ENCODE results near the gene EFL1.
A peak's percentile ranks its signal among the peaks of the same experiment; 100 is the strongest.

Gene EFL1

DNA sequence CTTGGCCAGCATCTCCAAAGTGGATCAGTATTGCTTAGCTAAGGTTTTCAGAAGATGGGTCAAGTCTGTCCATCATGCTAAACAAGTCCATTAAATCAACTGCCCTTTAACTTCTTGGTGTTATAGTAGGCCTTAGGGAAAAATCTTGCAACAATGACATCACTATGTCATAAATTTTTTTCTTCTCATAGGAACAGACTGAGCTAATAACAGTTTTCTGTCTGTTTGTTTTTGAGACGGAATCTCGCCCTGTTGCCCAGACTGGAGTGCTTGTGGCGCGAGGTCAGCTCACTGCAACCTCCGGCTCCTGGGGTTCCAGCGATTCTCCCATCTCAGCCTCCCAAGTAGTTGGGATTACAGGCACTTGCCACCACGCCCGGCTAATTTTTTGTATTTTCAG is 94.2 kb downstream of the EFL1 start:
- no peaks in the 10 kb centered on the region for H3K27me3 ChIP-seq (ENCODE audit: insufficient read depth, poor library complexity, severe bottlenecking)
- no peak overlapping the region for H3K4me3 ChIP-seq (ENCODE audit: severe bottlenecking)
- DNase-seq (ENCODE audit: low spot score) (no peak), ATAC-seq (ENCODE audit: low read depth) (no peak)
- TF ChIP-seq, protein P1, sequence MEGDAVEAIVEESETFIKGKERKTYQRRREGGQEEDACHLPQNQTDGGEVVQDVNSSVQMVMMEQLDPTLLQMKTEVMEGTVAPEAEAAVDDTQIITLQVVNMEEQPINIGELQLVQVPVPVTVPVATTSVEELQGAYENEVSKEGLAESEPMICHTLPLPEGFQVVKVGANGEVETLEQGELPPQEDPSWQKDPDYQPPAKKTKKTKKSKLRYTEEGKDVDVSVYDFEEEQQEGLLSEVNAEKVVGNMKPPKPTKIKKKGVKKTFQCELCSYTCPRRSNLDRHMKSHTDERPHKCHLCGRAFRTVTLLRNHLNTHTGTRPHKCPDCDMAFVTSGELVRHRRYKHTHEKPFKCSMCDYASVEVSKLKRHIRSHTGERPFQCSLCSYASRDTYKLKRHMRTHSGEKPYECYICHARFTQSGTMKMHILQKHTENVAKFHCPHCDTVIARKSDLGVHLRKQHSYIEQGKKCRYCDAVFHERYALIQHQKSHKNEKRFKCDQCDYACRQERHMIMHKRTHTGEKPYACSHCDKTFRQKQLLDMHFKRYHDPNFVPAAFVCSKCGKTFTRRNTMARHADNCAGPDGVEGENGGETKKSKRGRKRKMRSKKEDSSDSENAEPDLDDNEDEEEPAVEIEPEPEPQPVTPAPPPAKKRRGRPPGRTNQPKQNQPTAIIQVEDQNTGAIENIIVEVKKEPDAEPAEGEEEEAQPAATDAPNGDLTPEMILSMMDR (IDR thresholded peaks at IDR 0.05; ENCODE audit: poor library complexity, severe bottlenecking): no peak
- no peaks in the 10 kb centered on the region for H3K36me3 ChIP-seq (ENCODE audit: low read depth)
- peaks cover 6% of the 10 kb centered on the region for H3K4me1 ChIP-seq (ENCODE audit: insufficient read depth, poor library complexity, severe bottlenecking)
- no peak overlapping the region for H3K27ac ChIP-seq (ENCODE audit: poor library complexity, severe bottlenecking)
- no peaks in the 10 kb centered on the region for H3K9me3 ChIP-seq (ENCODE audit: severe bottlenecking)

GRCh38 chr15:82165948-82166376 is 96.6 kb downstream of the EFL1 start:
- no peak for DNase-seq (ENCODE audit: low spot score)
- TF ChIP-seq, protein P1 (IDR thresholded peaks at IDR 0.05; ENCODE audit: poor library complexity, severe bottlenecking): no peak
- no peaks in the 10 kb centered on the region for H3K4me1 ChIP-seq (ENCODE audit: insufficient read depth, poor library complexity, severe bottlenecking)
- no peaks in the 10 kb centered on the region for H3K9me3 ChIP-seq (ENCODE audit: severe bottlenecking)
- no peaks in the 10 kb centered on the region for H3K27me3 ChIP-seq (ENCODE audit: insufficient read depth, poor library complexity, severe bottlenecking)
- H3K36me3 ChIP-seq (ENCODE audit: low read depth): peaks cover 9% of the 10 kb centered on the region; the same call in 1 of the 2 replicates
- H3K4me3 ChIP-seq (ENCODE audit: severe bottlenecking): no peak overlapping the region
- no peak for ATAC-seq (ENCODE audit: low read depth)
- no peak overlapping the region for H3K27ac ChIP-seq (ENCODE audit: poor library complexity, severe bottlenecking)

- Histone ChIP-seq H3K9me3 (ENCODE audit: severe bottlenecking) (no peaks in the 10 kb centered on the region), H3K4me1 (ENCODE audit: insufficient read depth, poor library complexity, severe bottlenecking) (no peaks in the 10 kb centered on the region), H3K27me3 (ENCODE audit: insufficient read depth, poor library complexity, severe bottlenecking) (no peaks in the 10 kb centered on the region), H3K4me3 (ENCODE audit: severe bottlenecking) (no peak overlapping the region), H3K27ac (ENCODE audit: poor library complexity, severe bottlenecking) (no peak overlapping the region), H3K36me3 (ENCODE audit: low read depth) (peaks cover 45% of the 10 kb centered on the region)
- TF ChIP-seq, protein P1 (IDR thresholded peaks at IDR 0.05; ENCODE audit: poor library complexity, severe bottlenecking): no peak
- ATAC-seq (ENCODE audit: low read depth) (peak; percentile 95), DNase-seq (ENCODE audit: low spot score) (no peak)
Measured at GRCh38 chr15:82159922-82160321, 102.6 kb downstream of the EFL1 start.

- H3K4me1 ChIP-seq (ENCODE audit: insufficient read depth, poor library complexity, severe bottlenecking): no peaks in the 10 kb centered on the region
- DNase-seq (ENCODE audit: low spot score) (no peak), ATAC-seq (ENCODE audit: low read depth) (no peak)
- H3K4me3 ChIP-seq (ENCODE audit: severe bottlenecking): no peak overlapping the region
- H3K27me3 ChIP-seq (ENCODE audit: insufficient read depth, poor library complexity, severe bottlenecking): no peaks in the 10 kb centered on the region
- H3K36me3 ChIP-seq (ENCODE audit: low read depth): peaks cover 49% of the 10 kb centered on the region
- H3K27ac ChIP-seq (ENCODE audit: poor library complexity, severe bottlenecking): no peak overlapping the region
- TF ChIP-seq, protein P1 (IDR thresholded peaks at IDR 0.05; ENCODE audit: poor library complexity, severe bottlenecking): no peak
- H3K9me3 ChIP-seq (ENCODE audit: severe bottlenecking): no peaks in the 10 kb centered on the region
Measured at GRCh38 chr15:82158811-82159210, 103.7 kb downstream of the EFL1 start.

DNA sequence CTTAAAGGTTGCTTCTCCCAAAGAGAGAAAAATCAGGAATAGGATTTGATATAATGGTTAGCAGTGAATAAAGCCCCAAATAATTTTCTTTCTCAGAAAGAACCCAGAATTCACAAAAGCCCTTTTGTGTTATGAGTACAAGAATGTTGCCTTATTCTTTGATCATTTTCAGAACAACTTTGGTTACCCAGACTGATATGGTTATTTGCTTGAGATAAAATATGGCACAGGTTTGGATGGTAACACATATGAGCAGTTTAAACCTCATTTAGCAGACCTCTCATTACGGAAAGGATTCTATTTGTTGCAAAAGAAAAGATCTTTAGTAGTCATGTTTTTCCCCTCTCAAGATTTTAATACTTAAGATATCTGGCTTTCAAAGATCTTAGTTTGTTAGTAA is 111.9 kb downstream of the EFL1 start:
- ATAC-seq (ENCODE audit: low read depth): no peak
- DNase-seq (ENCODE audit: low spot score): no peak
- no peaks in the 10 kb centered on the region for H3K9me3 ChIP-seq (ENCODE audit: severe bottlenecking)
- H3K4me1 ChIP-seq (ENCODE audit: insufficient read depth, poor library complexity, severe bottlenecking): peaks cover 7% of the 10 kb centered on the region
- peaks cover 39% of the 10 kb centered on the region for H3K36me3 ChIP-seq (ENCODE audit: low read depth)
- no peaks in the 10 kb centered on the region for H3K27me3 ChIP-seq (ENCODE audit: insufficient read depth, poor library complexity, severe bottlenecking)
- no peak overlapping the region for H3K4me3 ChIP-seq (ENCODE audit: severe bottlenecking)
- TF ChIP-seq, protein P1 (IDR thresholded peaks at IDR 0.05; ENCODE audit: poor library complexity, severe bottlenecking): no peak
- H3K27ac ChIP-seq (ENCODE audit: poor library complexity, severe bottlenecking): no peak overlapping the region
